Stimulated activated CD4-positive, alpha-beta T cell treated with anti-CD3 and anti-CD28 coated beads, TNF-alpha, amount 100 ng/mL, for 4 hours (primary cell): Measurements from ENCODE around the gene CCDC71.

Experiments used
- DNase-seq, 3 experiments: peaks; one replicate each; pipeline ENCODE4 v3.0.0-alpha.2; 2020; ENCODE audit warnings: low read depth in 3 of 3

CCDC71 gene

DNA sequence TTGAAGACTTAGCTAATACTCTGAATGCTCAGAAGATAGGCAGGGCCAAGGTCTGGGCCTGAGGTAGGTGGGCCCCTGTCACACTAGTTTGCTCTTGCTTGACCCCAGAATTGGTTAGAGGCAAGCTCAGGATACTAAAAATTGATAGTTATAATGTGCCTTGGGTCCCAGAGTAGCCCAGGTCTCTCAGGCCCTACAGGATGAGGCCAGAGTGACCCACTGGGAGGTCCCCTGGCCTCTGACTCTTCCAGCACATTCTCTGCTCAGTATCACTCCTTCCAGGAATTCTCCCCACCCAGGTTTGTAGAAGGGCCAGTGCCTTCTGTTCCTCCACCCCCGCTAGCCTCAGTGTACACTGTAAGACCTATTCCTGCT is 4.6 kb upstream of the CCDC71 start:
- no peak for DNase-seq

DNA sequence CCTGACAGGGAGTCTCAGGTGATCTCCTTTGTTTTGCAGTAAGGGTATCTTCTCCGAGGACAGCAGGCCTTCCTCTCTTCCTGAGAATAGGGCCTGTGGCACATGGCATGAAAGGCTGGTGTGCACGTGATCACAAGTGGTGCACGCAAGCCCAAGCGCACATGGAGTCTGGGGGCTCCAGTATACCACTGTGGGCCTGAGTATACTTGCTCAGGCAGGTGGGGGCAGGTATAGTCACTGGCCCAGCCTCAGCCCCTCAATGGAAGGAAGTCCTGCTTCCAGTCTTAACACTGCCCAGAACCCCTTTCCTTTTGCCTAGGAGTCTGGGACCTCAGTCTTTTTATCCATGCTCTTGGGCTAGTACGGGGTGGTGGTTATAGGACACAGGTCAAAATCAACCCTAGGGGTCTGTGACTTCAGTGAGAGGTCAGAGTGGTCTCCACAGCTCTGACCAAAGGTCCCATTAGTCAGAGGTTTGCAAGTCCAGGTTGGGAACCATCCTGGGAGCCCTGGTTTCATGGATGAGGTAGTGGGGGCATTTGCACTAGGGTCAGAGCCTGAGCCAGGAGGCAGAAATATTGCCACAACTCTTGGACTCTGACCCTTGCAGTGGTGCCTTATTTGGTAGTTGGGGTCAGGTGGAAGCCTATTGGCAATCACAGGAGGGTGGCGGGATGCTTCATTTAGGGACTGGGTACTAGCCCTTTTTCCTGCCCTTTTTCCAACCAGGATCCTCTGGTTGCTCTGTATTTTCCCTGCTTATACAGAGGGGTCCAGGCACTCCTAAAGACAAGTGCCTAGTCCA is 823 bp upstream of the CCDC71 start:
- DNase-seq = no peak

DNA sequence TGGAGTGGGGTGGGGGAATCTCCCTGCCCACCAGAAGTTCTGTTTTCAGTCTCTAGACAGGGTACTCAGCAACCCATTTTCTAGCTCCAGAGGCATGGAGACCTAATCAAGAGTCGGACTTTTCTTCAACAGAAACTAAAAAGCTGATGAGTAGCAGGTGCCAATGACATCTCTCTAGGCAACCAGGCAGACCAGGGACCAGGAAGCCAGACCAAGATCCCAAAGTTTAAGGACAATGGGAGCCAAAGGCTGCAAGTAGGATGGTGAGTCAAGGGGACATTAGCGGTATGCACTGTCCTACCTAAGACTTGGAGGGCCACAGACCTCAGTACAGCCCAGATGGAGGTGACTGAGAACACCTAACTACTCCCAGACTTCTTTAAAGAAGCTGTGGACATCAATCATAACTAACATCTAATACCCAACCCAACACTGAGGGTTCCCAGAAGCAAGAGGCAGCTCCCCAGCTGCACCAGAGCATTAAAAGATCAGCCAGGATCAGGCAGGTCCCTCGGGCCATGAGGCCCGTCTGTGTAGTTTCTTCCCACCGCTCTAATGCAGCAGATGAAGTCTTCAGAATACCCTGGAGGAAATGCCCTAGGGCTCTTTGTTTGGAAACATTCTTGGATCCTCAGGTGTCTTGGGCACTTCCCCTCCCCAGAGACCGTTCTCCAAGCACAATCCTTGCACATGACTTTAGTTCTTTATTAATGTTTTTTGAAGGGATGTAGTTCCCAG is 979 bp downstream of the CCDC71 start:
- DNase-seq = no peak

DNA sequence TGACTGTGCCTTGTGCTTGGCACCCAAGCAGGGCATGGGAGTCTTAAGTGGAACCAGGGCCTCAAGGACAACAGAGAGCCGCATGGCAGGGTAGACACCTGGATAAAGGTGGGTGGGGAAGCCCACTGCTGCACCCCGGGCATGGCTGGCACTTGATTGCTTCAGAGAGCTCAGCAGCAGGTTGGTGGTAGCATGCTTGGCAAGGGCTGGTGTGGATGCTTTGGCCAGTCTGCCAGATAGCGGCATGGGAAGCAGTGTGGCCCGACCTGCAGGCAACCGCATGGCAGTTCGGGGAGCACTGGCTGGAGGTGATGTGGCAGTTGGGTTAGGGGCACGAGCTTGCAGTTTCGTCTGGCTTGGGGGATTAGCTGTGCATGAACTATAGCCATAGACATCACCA is 2.5 kb downstream of the CCDC71 start:
- no peak for DNase-seq

- no peak for DNase-seq
Measured at GRCh38 chr3:49162751-49163419, 3.2 kb downstream of the CCDC71 start.

- DNase-seq = no peak
Measured at GRCh38 chr3:49161808-49162530, 4.2 kb downstream of the CCDC71 start.

GRCh38 chr3:49161197-49161596 is 4.9 kb downstream of the CCDC71 start:
- no peak for DNase-seq

DNA sequence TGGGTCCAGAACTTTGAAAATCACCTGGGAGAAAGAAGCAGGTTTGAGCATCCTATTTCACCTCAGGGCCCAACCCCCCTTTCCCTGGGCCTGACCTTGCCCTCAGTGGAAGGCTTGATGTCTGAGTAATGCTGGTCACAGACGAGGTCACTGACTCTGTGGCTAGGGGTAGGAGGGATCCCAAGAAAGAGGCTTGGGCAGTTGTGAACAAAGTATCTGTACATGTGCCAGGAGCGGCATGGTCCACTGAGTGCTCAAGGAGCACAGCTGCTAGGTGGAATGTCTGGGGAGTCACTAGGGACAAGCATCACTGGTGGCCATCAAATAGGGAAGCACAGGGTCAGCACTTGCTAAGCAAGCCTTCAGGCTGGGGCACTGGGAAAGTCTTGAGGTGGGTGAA is 7.3 kb downstream of the CCDC71 start:
- DNase-seq = no peak

DNA sequence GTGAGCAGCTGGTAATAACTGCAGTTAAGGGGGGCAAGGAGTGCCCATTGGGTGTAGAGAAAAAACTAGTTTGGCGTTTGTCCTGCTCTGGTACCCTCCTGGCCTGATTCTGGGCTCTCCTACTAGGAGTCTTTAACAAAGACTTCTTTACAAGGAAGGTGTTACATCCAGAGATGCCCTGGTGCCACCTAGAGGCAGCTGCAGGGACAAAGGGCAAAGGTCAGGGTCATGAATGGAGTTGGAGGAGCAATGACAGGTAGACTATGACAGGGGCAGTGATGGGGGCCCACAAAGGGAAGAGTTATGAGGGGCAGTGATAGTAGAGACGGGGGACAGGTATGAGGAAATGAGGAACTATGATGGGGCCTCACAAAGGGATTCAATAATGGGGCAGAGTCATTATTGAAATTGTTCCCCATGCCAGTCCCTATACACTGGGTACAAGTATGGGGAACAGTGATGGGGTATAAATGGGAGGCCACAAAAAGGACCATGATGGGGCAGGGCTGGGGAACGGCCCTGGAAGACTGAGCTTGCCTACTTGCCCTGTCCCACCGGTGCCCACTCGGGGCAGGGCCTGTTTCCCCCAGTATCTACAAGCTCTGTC is 7.9 kb downstream of the CCDC71 start:
- peak in 2 of 3 experiments; percentile 45 to 48 for DNase-seq

DNA sequence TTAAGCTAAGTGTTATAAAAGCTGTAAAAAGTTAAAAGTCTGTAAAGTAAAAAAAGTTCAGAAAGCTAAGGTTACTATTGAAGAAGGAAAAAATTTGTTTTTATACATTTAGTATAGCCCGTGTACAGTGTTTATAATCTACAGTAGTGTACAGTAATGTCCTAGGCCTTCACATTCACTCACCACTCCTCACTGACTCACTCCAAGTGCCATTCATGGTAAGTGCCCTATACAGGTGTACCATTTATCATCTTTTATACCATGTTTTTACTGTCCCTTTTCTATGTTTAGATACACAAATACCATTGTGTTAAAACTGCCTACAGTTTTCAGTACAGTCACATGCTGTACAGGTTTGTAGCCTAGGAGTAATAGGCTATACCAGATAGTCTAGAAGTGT is 8.8 kb downstream of the CCDC71 start:
- DNase-seq = no peak

DNA sequence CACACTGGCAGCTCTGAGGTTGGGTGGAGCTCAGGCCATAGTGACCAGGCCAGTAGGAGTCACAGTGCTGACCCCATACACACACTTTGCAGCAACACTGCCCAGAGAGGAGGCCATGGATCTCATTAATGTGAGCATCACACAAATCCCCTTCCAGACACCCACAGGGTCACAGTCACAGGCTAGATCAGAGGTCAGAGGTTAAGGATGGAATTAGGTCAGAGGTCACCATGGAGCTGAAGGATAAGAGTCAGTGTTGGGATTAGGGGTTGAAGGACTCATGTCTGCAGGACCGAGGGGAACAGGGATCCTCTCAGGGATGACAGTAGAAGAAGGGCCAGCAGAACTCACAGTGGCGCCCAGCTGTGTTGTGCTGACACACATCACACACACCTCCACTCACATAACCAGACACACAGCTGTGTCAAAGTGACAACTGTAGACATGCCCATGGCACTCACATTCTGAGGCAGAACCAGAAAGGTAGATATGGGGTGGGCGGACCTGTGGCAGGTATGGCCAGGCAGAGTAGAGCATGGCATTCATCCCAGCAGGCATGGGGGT is 12.7 kb downstream of the CCDC71 start:
- no peak for DNase-seq

DNA sequence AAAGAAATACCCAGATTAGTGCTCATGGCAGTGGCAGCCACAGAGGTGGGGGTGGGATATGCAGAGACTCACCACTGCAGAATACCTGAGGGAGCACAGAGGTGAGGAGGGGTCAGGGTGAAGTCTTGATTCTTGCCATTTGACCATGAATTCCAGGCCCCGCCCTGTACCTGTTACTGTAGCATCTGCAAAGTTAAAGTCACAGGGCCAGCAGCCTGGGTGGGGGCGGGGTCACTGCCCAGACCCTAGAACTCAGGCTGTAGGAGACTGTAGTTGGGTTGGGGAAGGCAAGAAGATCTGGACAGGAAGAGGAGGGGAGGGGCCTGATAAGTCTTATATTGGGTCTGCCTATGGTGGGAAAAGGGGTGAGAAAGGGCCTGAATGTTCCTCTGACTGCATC is 14.5 kb downstream of the CCDC71 start:
- no peak for DNase-seq

GRCh38 chr3:49148159-49148558 is 18.0 kb downstream of the CCDC71 start:
- no peak for DNase-seq

- no peak for DNase-seq
Measured at GRCh38 chr3:49140080-49140479, 26.1 kb downstream of the CCDC71 start.

DNA sequence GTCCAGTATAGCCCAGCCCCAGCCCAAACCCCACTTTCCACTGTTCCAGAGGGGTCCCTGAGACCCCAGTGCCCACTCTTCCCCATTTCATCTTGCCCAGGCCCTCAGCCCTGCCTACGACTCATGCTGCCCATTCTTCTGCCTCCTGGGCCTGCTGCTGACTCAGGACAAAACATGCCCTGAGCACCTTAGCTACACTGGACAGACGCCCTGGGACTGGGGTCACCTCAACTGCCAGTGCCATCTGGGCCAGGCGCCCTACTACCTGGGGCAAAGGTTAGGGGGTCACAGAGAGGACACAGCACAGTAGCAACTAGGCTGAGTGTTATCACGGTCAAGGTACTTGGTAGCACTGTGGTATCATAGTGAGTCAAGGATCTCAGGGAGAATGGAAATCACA is 30.6 kb downstream of the CCDC71 start:
- DNase-seq = no peak

GRCh38 chr3:49134471-49135265 is 31.5 kb downstream of the CCDC71 start:
- DNase-seq = no peak

DNA sequence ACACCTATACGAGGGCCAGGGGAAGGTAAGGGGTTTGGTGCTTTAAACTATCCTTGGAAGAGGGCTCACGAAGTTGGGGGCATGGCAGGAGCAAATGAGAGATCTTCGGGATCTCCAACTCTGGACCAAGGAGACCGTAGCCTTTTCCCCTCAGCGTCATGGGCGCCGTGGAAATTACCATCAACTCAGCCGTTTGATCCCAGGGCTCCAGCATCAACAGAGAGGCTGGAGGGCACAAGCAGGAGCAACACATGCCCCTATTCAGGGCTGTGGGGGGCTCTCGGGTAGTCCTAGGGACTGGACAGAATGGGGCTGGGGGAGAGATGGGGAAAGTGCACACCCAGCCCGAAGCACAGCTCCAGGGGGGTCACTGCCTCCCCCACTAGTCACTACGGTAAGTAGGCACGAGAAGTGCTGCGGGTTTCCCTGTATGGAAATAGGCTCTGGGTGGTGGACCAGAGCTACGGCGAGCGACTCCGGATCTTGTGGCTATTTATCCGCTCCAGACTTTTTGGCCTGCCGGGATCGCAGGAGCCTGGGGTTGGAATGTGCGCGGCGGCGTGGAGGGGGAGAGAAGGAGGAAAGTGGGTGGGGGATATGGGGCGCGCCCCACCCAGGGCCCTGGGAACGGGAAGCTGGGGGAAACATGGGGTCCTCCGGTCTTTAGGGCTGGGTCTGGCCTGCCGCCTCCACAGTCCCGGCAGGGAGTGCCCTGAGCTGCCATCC is 32.7 kb downstream of the CCDC71 start:
- no peak for DNase-seq

DNA sequence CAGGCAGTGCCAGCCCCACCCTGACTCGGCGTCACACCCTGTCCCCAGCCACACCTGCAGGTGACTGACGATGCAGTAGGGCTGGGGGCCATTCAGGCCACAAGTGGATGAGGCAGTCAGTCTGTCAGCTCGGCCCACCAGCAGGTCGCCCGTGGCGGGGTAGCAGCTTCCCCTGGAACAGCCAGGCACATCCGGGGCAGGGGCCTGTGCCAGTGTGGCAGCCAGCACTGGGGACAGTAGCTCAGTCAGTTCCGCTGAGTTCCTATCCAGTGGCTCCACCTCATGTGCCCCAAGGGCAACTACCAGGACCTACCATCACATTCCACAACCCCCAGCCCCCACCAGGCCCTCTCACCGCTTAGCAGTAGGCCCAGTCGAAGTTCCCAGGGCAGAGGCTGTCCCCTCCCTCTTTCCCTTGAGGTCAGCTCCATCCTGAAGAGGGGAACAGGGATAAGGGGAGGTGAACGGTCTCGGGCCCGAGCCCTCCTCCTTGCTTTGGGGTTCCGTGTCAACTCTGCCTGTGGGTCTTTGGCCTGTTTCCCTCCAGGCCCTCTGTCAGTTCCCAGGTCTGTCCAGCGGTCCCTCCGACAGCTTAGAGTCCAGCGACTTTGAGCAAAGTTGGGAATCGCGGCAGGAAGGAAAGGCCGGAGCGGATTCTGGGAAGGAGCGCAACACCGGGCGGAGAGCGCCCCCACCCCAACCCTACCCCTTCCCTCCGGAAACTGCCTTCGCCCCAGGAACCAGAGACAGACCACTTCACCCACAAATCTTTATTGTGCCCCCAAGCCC is 33.5 kb downstream of the CCDC71 start, which contains the start of gene LAMB2:
LAMB2 (minus strand) TSS at position 614 of the 789 bp plus-strand sequence; CDS start at position 431, 183 bp downstream.
- DNase-seq = no peak

DNA sequence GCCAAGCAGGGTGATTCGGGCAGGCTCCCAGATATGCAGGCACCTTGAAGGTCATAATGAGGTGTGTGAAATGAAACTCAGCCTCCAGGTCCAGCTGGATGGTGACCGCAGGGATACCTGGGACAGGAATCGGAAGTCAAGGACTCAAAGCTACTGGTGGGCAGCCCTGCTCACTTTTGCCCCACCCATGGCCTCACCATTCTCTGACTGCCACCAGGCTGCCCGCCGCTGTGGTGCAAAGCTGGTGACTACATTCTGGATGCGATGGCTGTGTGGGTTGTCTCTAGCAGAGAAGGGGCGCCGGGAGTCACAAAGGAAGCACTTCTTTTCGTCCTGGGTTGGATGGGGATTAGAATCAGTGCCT is 34.1 kb downstream of the CCDC71 start:
- no peak for DNase-seq
